ENCODE results near the gene RIPOR3. TPM values are rescaled to one million over a fixed set of nuclear protein-coding genes. Genes with fewer than 3 reads are reported as not detected.
A peak's percentile ranks its signal among the peaks of the same experiment; 100 is the strongest.

The RIPOR3 gene
- total and polyA plus RNA-seq, 9 of the 15 experiments (the other 6 are each of a cell fraction or from before 2014, with no cell fraction given) = 3.3 to 62.7 (median 21.4) TPM

DNA sequence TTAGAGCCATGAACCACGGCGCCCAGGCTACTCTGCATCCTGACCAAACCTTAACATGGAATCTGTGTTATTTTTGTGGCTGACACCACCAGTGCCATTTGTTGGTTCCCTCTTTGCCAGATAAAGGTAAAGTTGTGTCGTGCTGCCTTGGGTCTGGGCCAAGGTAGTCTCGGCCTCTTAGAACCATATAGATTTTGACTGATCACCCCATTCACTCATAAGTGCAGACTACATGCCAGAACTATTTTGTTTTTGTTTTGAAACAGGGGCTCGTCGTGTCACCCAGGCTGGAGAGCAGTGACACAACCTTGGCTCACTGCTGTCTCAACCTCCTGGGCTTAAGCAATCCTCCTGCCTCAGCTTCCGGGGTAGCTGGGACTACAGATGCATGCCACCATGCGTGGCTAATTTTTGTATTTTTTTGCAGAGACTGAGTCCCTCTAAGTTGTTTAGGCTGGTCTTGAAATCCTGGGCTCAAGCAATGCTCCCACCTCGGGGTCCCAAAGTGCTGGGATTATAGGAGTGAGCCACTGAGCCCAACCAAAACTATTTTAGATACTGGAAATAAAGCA lies 19.2 kb upstream of the RIPOR3 start:
- peak; percentile 48 for FAIRE-seq
- H3K4me3 ChIP-seq = no peak overlapping the region
- no peak for TF ChIP-seq ZNF311 (CRISPR knock-in tag; IDR thresholded peaks at IDR 0.05)
- peak; percentile 29; the same call in 1 of the 2 replicates for TF ChIP-seq PTTG1 (tag; IDR thresholded peaks at IDR 0.05; ENCODE audit: low read depth)
- no peak for TF ChIP-seq PTBP1 (IDR thresholded peaks at IDR 0.05; ENCODE audit: low read depth, low read length)
- TF ChIP-seq, protein P1, sequence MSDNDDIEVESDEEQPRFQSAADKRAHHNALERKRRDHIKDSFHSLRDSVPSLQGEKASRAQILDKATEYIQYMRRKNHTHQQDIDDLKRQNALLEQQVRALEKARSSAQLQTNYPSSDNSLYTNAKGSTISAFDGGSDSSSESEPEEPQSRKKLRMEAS (CRISPR knock-in tag; IDR thresholded peaks at IDR 0.05) = no peak
- TF ChIP-seq CBX3 (IDR thresholded peaks at IDR 0.05; ENCODE audit: borderline replicate concordance in 1 of 2, low read length in 2 of 2) = no peak
- TF ChIP-seq FIP1L1 (IDR thresholded peaks at IDR 0.05; ENCODE audit: low read depth, low read length, poor library complexity, severe bottlenecking) = no peak
- no peak for TF ChIP-seq RBM15 (IDR thresholded peaks at IDR 0.05; ENCODE audit: insufficient read depth, low read length)
- no peak for TF ChIP-seq VEZF1 (CRISPR knock-in tag; IDR thresholded peaks at IDR 0.05)
- no peak for TF ChIP-seq BHLHE40 (IDR thresholded peaks at IDR 0.05; ENCODE audit: low read length)
- TF ChIP-seq, protein P2, sequence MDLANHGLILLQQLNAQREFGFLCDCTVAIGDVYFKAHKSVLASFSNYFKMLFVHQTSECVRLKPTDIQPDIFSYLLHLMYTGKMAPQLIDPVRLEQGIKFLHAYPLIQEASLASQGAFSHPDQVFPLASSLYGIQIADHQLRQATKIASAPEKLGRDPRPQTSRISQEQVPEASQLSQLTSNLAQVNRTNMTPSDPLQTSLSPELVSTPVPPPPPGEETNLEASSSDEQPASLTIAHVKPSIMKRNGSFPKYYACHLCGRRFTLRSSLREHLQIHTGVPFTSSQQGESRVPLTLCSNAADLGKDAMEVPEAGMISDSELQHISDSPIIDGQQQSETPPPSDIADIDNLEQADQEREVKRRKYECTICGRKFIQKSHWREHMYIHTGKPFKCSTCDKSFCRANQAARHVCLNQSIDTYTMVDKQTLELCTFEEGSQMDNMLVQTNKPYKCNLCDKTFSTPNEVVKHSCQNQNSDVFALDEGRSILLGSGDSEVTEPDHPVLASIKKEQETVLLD (IDR thresholded peaks at IDR 0.05) = no peak
- TF ChIP-seq, protein P3, sequence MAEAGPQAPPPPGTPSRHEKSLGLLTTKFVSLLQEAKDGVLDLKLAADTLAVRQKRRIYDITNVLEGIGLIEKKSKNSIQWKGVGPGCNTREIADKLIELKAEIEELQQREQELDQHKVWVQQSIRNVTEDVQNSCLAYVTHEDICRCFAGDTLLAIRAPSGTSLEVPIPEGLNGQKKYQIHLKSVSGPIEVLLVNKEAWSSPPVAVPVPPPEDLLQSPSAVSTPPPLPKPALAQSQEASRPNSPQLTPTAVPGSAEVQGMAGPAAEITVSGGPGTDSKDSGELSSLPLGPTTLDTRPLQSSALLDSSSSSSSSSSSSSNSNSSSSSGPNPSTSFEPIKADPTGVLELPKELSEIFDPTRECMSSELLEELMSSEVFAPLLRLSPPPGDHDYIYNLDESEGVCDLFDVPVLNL (CRISPR knock-in tag; IDR thresholded peaks at IDR 0.05; ENCODE audit: low read depth) = no peak
- peak; percentile 37; the same call in 1 of the 2 replicates for TF ChIP-seq ETV1 (tag; conservative IDR thresholded peaks at IDR 0.05; ENCODE audit: low read depth)
- 0 out of 2 replicates have a peak, but pooled peaks have one; percentile 54 for TF ChIP-seq NFXL1 (CRISPR knock-in tag; IDR thresholded peaks at IDR 0.05)
- TF ChIP-seq ZNF282 (CRISPR knock-in tag; IDR thresholded peaks at IDR 0.05) = no peak
- no peak for TF ChIP-seq FOXP1 (CRISPR knock-in tag; IDR thresholded peaks at IDR 0.05)
- TF ChIP-seq ZNF507 (tag; conservative IDR thresholded peaks at IDR 0.05) = no peak
- TF ChIP-seq IRF2 (CRISPR knock-in tag; IDR thresholded peaks at IDR 0.05) = no peak
- no peak for TF ChIP-seq RFX1 (IDR thresholded peaks at IDR 0.05)

More for the DNA sequence above, 19.2 kb upstream of the RIPOR3 start:
- peak; percentile 60 for ATAC-seq
- Histone ChIP-seq H4K20me1 (replicated peaks; ENCODE audit: control insufficient read depth, insufficient read depth, low read length) (no peaks in the 10 kb centered on the region), H3K79me2 (ENCODE audit: control insufficient read depth, insufficient read depth, low read length) (no peaks in the 10 kb centered on the region), H3K4me1 (replicated peaks in 1 of 2; ENCODE audit: control insufficient read depth in 2 of 2, insufficient read depth in 2 of 2, low read length in 2 of 2) (peaks cover 22% of the 10 kb centered on the region in 2 experiments), H3K27ac (ENCODE audit: extremely low read depth, low read depth, low read length) (peak overlapping the region; percentile 48; the same call in 2 of the 3 replicates), H2AFZ (ENCODE audit: low read depth, low read length) (peak overlapping the region; percentile 85), H3K9ac (ENCODE audit: insufficient read depth in 1 of 2, low read depth in 2 of 2, low read length in 2 of 2) (peak overlapping the region; percentile 20 to 66; a peak in 3 of 4 replicates), H3K27me3 (ENCODE audit: control insufficient read depth in 2 of 2, insufficient read depth in 2 of 2, low read length in 2 of 2) (no peaks in the 10 kb centered on the region), H3K36me3 (ENCODE audit: control insufficient read depth, insufficient read depth, low read length) (no peaks in the 10 kb centered on the region), H3K4me2 (ENCODE audit: insufficient read depth, low read length) (peak overlapping the region; percentile 50), H3K9me1 (ENCODE audit: control insufficient read depth, insufficient read depth, low read length) (no peaks in the 10 kb centered on the region), H3K9me3 (replicated peaks; ENCODE audit: control insufficient read depth, insufficient read depth, low read depth, low read length) (no peaks in the 10 kb centered on the region)
- in situ Hi-C loops (cut with MboI) = no loop called here
- intact Hi-C loops (cut with micrococcal nuclease) = loop anchor here (5.0 kb wide), 1 partner anchor 48 kb away; no protein-coding TSS in a partner anchor
- POLR2A ChIA-PET = interaction anchor here (0.9 to 1.2 kb wide), 4 partner anchors 10 to 43 kb away, joined by 3 to 4 read pairs (median 3); no protein-coding TSS in a partner anchor
- CTCF ChIA-PET (ENCODE audit: low intra/inter-chr PET ratio) = no interaction called here
- BruUV-seq (replicated peaks) = no TSS peak
- peak in 1 of 4 experiments; percentile 47 for DNase-seq (ENCODE audit: extremely low read depth in 1 of 4, low spot score in 3 of 4)
- 26% methylated on average over 9 of the region's 9 CpGs for WGBS (ENCODE audit: insufficient coverage, low coverage, missing lambda C conversion rate)

Data from K562 (cell line).